DMS53 treated with DMSO at 0.1 percent for 48 hours (cell line): ENCODE results near the gene STAG2.
A peak's percentile ranks its signal among the peaks of the same experiment; 100 is the strongest.
"Not testable (repeated sequence)": the region's sequence is repeated elsewhere in the genome, so short reads cannot be mapped to it uniquely, and the experiment has no call there.

Experiments used
- DNase-seq: peaks from one replicate; lab custom pipeline; 2025; ENCODE audit not compliant: unreplicated experiment; lab: John Stamatoyannopoulos, UW

STAG2 gene

DNA sequence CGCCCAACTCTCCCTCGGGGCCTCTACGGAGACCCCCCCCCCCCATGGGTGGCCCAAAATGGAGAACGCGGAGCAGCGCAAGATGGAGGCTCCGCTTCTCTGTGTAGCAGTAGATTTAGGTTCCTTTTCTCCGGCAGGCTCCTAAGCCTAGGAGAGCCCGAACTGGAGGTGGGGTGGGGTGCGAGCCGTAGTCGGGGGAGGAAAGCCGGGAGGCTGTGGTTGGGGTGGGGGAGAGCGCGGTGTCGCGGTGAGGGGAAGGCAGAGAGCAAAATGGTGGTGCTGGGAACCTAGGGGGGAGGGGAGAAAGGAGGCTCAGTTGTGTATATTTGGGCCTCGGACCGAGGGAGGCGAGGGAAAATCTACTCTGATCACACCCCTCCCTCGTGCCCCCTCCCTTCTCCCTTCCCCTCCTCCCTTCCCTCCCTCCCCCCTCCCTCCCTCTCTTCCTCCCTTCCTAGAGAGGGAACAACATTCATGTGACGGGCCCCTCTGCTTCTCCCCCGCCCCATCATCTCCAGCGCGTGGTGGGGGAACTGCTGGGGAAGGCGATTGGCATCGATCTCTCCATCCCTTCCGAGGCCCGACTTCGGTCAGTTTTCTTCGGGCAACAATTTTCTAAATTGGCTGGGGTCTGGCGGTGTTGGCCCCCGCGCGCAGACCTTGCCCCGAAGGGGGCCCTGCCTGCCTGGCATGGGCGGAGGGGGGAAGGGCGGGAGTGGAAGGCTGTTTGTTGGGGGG lies at the start of gene STAG2:
STAG2 (plus strand) TSS at position 439 of the 738 bp plus-strand sequence. CDS start 60,922 bp downstream, outside the sequence.
- DNase-seq, result peak; percentile 70

DNA sequence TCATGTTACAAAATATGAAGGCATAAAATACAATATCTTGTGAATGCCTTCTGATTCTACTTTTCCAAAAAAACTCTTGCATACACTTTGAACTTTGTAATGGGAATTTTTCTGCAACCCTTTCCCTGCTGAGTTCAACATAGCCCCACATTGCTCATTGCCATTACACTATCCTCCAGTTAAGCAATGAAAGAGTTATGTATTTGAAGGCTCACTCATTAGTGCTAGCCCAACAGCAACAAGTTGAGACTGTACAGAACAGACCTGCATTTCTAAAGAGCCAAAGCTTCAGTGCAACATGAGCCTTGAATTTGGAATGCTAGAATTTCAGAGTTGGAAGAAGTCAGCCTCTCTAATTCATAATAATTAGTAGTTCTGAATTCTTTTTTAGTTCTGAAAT lies 44.4 kb upstream of the STAG2 start:
- no peak for DNase-seq

DNA sequence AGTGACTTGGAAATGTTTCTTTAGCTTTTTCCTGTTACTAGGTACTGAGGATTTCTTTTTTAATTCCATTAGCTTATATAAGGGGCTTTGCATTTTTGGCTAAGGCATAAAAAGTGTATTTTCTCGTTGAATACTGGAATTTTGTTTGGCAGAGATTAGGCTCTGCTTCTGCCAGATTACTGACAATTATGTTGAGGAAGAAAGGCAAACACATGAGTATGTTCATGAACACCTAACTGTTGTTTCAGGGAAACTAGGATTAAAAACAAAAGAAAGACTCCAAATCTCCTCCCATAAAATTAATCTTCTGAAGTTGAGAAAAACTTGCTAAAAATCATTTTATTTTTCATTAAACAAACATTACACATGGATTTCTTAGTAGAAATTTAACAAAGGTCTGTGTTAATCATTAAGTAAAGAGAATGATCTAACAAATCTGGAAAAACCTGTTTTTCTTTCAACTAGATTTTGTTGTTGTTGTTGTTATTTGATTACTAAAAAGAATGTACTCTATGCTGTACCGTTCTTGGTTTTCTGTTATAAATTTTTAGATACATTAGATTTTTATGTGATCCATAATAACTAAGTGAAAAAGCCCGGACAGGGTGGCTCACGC lies 43.3 kb upstream of the STAG2 start:
- DNase-seq, result peak; percentile 73

DNA sequence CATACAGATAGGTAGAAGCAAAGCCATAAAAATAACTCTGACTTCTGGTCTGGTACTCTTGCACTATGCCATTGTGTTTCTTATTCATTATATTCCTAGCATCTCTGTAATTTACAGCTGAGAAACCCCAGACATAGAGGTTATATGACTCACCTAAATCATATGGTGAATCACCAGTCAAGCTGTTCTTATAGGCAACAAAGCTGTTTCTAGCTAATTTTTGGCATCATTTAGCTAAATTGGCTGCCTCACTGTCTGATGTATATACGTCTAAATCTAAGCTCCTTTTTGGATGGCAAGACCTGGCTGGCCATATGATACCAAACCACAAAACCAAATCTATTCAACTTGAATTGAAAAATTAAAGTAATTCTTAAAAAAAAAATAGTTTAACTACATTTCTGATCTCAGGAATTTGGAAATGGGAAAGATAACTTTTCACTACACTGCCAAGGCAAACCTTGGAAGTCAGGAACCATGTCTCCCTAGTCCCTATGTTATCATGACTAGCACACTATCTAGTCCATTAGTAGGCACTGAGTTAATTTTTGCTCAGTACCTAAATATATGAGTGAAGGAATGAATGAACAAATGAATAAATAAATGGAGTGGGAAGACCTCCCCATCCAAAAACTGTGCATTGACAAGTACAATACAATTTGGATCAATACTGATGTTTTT lies 41.3 kb upstream of the STAG2 start:
- peak; percentile 28 for DNase-seq

DNA sequence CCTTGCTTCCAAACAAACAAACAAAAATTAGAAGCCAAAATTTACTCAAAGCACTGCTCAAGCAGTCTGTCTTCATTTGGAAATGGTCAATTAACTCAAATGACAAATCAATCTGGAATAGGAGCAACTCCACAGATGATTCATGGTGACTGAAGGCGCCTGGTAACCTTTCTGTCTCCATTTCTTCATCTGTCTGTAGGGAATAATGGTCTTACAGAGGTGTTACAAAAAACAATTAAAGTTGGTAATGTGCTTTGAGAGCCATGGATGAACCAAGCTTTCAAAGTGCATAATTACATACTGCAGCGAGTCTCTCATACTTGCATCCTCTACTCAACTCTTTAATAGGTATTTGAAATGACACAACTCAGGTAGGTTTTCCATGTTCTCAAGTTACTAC lies 38.3 kb upstream of the STAG2 start:
- no peak for DNase-seq

DNA sequence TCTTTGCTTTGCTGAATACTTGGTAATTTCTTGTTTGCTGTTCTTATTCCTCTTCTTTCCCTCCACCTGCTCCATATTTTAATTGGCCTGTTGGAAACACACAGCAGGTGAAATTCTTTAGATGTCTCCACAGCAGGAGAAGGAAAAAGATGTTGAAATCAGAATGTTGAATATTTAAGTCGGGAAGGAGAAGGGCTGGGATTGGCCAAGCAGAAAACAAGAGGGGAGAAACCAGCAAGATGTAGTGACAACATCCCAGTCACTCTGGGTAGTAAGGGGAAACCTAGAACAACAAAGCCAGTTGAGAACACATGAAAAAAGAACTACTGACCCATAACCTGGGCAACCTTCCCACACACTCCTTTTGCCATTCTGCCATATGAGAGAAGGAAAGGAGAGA lies 37.3 kb upstream of the STAG2 start:
- no peak for DNase-seq

DNA sequence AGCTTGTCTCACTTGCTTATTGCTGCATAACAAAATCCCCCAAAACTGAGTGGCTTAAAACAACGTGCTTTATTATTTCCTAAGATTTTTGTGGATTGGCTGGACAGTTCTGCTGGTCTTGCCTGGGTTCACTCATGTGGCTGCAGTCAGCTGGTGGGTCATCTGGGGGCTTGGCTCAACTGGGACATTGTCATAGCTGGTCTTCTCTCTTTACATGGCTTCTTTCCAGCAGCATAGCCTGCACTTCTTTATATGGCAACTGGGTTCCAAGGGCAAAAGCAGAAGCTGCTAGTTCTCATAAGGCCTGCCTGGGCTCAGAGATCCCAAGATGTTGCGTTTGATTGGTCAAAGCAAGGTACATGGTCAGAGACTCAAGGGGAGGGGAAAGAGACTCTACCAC lies 33.7 kb upstream of the STAG2 start:
- DNase-seq, result no peak

DNA sequence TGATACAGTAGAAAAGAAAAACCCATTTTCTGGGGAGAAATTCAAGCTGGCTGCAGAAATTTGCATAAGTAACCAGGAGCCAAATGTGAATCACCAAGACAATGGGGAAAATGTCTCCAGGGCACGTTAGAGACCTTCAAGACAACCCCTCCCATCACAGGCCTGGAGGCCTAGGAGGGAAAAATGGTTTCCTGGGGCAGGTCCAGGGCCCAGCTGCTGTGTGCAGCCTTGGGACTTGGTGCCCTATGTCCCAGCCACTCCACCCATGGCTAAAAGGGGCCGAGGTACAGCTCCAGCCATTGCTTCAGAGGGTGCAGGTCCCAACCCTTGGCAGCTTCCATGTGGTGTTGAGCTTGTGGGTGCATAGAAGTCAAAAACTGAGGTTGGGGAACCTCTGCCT lies 29.5 kb upstream of the STAG2 start:
- not testable (repeated sequence) for DNase-seq

DNA sequence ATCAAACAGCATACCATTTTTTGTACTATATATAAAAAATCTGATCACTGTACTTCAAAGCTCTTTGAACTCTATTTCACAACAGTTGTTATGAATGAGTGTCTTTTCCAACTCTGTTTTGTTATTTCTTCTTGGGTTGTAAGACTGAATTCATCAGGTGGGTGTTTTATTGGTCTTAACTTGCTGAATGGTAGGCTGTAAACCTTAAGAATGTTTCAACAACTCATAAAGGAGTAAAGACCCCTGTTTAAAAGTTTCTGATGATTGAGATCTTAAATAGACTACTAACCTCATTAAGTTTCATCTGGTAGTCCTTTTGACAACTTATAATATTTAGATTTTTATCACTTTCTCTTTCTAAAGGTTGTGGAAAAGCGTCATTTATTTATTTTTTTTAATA lies 18.4 kb upstream of the STAG2 start:
- no peak for DNase-seq

DNA sequence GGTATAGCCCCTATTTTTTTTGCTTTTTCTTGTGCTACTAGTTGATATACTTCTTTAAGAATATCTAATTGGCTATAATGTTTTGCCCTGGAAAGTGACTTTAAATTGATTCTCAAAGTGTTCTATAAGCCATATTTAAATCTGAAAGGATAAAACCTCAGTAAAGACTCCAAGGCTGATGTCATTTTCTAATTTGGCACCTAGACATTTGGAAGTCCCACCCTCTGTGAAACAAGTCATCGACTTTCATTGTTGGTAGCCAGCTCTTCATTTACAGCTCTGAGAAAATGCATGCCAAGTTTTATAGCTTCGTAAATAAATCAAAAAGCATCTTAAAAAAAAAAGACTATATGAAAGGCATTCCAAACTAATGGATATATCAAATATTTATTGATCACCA lies 18.0 kb upstream of the STAG2 start:
- DNase-seq, result no peak

DNA sequence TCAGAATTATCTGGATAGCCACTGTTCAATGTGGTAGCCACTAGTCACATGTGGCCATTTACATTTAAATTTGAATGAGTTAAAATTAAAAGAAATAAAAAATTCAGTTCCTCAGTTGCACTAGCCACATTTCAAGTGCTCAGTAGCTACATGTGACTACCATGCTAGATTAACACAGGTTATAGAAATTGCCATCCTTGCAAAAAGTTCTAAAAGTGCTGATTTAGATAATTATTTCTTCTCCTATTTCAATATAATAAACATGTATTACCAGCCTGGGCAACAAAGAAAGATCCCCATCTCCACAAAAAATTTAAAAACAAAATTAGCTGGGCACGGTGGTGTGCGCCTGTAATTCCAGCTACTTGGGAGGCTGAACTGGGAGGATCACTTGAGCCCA lies 11.7 kb upstream of the STAG2 start:
- no peak for DNase-seq

DNA sequence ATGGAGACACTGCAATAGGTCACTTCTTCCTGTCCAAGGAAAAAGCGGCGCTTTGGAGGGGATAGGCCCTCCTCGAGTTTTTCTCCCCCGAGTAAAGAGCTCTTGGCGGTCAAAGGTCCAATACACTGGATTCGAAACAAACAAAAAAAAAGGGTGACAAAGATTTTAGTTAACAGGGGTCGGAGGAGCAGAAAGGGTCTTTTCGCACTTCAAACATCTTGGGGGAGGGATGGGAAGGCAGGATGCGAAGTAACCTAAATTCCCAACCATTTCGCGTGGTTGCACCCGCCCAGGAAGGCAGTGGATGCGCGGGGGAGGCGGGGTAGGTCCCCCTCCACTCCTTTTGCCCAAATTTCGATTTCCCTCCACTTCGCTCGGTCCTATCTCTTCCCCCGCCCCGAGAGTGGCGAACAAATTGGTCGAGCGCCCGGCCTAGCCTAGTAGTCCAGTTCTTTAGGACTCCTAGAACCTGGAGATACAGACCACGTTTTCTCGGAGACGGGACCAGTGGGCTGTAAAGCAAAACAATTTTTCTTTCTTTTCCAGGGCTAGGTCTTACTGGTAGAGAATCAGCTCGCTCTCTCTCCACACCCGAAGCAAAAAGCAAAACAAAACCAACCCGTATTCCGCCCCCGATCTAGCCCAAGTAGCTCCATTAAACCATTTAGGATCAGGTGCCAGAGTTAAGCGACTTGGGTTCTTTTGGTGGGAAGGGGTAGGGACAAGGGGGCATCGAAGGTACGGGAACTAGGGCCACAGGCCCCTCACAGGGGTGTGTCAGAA lies 2.0 kb upstream of the STAG2 start:
- DNase-seq, result peak; percentile 12

DNA sequence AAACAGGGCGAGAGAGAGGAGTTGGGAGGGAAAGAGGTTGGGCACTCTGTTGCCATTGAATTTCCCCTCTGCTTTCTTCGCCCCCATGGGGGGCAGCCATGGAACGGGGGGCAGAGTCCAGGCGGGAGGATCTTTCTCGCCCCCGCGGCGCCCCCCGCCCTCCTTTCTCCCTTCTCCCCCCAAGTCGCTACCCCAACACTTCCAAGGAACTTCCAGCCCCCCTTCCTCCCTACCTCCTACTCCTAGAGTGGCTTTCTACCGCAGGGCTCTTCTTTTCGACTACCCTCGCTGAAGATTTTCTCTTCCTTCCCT lies 594 bp upstream of the STAG2 start:
- DNase-seq, result no peak

DNA sequence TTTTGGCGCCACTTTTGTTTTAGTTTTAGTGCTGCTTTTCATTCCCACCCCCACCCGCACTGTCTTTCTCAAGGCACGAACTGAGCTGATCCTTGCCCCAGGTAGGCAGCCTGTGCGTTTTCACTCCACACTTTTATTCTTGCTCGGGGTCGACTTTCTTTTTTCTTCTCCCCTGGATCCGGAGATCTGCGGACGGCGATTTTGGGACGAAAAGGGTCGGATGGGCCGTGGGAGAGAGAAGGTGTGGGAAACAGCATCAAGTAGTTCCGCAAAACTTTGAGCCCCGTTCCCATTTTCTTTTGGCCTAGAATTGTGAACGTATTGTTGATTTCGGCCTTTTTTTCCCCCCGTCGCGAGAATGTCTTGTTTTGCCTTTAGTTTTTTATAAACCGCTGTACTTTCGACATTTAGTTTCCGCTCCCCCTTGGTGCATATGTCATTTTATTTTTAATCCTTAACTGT lies 531 bp downstream of the STAG2 start:
- no peak for DNase-seq

DNA sequence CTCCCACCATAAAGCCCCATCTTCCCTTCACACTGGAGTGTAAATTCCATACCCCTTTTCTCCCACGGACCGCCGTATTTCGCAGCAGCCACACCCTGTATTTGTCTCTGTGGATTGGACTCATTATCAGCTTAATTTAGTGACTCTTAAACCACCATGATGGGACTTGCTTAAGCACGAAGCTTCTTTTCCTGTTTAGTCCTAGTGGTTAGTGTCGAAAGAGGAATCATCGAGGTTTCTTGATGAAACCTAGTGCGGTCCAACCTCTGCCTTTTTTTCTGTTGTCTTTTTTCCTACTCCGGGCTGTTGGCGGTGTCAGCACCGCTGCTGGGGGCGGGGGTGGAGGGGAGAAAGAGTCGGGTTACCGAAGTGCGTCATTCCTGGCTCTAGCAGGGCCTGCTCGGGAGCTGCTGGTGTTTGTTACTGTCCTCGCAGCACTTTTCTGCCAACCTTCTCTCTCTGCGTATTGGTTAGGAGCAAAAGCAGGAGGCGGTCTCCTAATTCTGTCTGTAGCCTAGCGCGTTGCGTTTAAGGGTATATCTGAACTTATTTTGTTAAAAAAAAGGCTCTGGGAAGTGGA lies 1.4 kb downstream of the STAG2 start:
- peak; percentile 79 for DNase-seq

DNA sequence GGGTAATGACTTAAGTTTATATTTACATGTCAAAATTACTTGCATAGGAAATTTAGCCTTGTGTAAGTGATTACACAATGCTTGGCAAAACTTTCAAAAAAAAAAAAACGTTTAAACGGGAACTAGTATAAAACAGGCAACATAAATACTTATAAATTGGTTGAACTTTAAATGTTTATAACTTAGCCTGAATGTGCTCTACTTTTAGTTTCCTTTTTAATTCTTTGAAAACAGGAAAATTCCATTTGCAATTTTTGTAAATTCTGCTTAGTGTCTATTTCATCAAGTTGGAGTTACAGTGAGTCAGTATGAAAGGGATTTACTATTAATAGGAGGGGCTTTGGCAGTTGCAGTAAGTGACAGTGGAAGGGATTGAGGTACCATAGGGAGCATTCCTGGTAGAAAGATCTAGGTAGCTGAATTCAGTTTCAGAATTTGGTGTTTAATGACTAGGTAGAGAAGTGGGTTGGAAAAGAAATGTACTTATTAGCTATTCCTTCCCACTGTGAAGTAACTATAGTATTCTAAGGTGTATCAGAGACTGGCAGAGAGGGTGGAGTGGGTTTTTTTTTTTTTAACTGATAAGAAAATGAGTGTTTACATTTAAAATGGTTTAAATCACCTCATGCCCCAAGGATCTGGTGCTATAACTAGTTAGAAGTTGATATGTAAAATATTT lies 2.8 kb downstream of the STAG2 start:
- no peak for DNase-seq

DNA sequence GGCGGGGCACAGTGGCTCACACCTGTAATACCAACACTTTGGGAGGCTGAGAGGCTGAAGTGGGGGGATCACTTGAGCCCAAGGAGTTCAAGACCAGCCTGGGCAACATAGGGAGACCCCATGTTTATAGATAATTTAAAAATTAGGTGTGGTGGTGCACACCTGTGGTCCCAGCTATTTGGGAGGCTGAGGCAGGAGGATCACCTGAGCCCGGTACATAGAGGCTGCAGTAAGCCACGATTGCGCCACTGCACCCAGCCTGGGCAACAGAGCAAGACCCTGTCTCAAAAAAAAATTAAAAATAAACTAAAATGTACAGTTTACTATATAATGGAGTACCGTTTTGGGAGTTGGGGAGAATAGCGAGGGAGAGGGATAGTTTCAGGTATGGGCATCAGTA lies 4.2 kb downstream of the STAG2 start:
- no peak for DNase-seq

DNA sequence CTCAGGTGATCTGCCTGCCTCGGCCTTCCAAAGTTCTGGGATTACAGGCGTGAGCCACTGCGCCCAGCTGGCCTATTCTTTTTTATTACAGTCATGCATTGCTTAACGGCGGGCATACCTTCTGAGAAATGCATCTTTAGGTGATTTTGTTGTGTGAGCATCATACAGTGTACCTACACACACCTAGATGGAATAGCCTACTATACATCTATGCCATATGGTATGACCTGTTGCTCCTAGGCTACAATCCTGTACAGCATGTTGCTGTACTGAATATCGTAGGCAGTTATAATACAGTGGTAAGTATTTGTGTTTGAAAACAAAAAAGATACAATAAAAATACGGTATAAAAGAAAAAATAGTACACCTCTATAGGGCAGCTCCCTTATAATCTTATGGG lies 6.0 kb downstream of the STAG2 start:
- DNase-seq, result no peak

DNA sequence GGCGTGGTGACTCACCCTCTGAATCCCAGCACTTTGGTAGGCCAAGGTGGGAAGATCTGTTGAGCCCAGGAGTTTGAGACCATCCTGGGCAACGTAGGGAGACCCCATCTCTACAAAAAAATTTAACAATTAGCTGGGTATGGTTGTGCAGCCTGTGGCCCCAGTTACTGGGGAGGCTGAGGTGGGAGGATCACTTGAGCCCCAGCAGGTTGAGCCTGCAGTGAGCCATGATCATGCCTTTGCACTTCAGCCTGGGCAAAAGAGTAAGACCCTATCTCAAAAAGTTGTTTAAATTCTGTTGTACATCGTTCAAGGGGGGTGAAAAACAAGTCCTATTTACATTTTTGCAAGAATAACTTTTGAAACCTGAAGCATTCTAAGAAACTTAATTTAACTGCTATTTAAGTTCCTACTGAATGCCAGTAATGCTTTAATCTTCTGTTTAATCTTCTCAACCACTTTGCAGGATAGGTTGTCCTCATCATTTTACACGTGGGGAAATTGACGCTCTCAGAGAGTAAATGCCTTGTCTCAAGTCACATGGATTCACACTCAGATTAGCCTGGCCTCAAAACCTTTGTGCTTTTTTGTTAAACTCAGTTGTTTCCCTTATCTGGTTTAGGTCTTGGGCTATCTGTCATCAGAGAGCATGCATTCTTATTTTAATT lies 7.0 kb downstream of the STAG2 start:
- DNase-seq, result no peak

DNA sequence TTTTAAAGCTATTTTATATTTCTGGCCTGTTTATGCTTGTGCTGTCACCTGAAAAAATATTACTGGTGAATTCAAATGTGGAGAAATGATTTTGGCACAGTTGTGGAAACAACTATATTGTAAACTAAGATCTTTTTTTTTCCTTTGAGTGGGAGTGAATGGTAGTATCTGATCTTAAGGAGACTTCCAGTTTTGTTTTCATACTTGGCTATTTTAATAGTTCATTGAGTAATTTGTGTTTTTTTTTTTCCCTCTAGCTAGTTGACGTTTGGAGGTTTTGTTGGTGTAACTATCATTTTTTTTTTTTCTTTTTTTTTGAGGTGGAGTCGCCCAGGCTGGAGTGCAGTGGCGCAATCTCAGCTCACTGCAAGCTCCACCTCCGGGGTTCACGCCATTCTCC lies 10.5 kb downstream of the STAG2 start:
- DNase-seq, result no peak
